Lung microvascular endothelial cell (primary cell): ENCODE results near the gene HMCN2. TPM values are rescaled to one million over a fixed set of nuclear protein-coding genes. Genes with fewer than 3 reads are reported as not detected.
A peak's percentile ranks its signal among the peaks of the same experiment; 100 is the strongest.

Source experiments
- DNase-seq, 2 donors: peaks; one replicate each; pipeline versions ENCODE4 v3.0.0 to v3.0.0-alpha.2; 2010; ENCODE audit warnings: low read depth in 2 of 2
- total RNA-seq: library from RNA; depleted of rRNA; stranded (reverse); fragments of >200 nt; gene quantifications from 2 replicates; pipeline ENCODE4 v1.2.1, GENCODE V29; 2014

HMCN2 gene
- total RNA-seq, 1 donor from 2014 or later: under 0.01 TPM

GRCh38 chr9:130410443-130410842, 144.9 kb downstream of the HMCN2 start:
- DNase-seq: no peak

DNA sequence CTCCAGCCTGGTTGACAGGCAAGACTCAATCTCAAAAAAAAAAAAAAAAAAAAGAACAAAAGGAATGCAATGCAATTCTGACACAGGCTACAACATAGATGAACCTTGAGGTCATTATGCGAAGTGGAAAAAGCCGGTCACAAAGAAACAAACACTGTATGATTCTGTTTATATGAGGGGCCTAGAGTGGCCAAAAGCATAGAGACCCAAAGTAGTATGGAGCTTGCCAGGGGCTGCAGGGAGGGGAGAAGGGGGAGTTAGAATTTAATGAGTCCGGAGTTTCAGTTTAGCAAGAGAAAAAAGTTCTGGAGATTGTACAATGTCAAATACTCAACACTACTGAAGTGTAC, 146.0 kb downstream of the HMCN2 start:
- DNase-seq: peak; percentile 11 to 74

GRCh38 chr9:130414081-130414731, 148.6 kb downstream of the HMCN2 start:
- DNase-seq: no peak

DNA sequence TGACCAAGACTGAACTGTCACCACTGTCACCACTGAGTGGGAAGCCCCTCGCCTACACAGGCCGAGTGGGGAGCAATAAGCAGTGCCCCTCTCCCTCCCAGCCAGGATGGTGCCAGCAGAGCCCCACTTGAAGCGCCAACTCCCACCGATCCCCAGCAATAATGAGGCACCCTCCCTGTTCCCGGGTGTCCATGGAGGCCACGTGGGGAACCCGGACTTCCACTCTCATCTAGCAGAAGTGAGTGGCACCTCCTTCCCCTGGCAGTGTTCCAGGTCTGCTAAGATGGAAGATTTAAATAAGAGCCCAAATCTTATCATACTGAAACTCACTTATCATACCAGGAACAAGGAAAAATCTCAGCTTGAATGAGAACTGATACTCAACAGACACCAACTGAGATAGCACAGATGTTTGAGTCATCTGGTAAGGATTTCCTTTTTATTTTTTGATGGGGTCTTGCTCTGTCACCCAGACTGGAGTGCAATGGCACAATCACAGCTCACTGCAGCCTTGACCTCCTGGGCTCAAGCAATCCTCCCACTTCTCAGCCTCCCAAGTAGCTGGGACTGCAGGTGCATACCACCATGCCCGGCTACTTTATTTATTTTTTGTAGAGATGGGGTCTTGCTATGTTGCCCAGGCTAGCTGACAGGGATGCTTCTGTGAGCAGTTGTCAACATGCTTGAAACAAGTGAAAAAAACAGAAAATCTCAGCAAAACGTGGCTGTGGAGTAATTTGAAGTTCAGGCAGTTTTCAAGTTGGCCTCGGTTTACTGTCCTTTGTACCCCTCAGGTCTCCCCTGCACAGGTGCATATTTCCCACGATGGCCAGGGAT, 149.6 kb downstream of the HMCN2 start:
- DNase-seq: no peak

DNA sequence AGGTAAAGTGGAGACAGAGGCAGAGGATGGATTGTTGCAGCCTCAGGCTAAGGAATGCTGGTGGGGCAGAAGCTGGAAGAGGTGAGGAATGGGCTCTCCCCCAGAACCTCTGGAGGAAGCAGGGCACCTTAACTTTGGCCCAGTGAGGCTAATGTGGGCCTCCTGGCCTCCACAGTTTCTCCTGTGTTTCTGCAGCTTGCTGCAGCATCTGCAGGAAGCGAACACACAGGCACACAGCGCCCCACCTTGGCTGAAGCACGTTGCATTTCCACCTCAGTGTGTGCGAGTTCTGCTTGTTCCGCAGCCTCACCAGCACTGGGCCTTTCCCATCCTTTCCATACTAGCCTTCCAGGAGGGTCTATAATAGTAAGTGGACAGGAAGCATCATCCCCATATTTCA, 152.0 kb downstream of the HMCN2 start:
- no peak for DNase-seq

DNA sequence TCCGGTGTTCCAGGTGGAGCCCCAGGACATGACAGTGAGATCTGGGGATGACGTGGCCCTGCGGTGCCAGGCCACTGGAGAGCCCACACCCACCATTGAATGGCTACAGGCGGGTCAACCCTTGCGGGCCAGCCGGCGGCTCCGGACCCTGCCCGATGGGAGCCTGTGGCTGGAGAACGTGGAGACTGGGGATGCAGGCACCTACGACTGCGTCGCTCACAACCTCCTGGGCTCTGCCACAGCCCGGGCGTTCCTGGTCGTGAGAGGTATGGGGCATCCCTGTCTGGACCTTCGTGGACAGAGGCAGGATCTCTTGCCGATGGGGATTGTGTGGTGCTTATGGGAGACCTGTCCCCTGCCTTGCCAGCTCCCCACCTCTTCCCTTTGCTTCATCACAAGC, 153.2 kb downstream of the HMCN2 start:
- no peak for DNase-seq

DNA sequence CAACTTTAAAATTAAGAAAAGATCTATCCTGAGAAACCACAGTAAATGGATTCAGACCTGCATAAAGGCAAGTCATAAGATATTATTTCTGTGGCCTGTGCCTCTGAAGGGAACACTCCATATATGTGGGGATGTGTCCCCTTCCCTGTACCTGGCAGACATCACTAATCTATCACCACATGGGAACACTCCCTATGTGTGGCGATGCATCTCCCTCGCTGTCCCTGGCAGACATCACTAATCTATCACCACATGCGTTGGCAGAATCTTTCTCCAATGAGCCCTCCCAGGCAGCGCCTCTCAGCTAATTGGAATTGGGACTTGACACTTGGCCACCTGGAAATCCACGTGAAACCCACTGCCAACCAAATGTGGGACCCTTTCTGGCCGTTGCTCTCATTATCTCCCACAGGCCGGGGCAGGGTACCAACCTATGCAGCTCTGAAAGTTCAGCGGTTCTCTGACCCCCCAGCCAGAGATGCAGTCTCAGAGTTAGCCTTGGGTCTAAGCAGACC, 154.0 kb downstream of the HMCN2 start:
- no peak for DNase-seq

GRCh38 chr9:130421154-130421801, 155.7 kb downstream of the HMCN2 start:
- DNase-seq: no peak

DNA sequence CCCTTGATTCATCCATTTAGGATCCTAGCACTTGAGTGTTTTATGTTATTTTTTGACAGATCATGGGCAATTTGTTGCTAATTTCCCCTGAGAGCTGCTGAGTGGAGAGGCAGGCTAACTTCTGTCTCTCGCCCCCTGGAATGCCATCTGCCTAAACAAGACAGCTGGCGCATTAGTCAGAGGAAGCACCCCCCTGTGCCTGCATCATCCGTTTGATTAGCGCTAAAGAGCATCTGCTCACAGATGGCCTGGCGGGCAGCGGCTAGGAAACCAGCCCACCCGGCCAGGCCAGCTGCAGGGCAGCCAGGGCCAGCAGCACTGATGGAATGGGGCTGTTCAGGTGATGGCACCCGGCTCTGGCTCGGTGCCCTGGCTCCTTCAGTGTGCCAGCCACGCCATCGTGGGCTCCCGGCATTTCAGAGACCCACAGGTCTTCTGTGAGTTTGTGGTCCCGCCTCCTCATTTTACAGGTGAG, 156.3 kb downstream of the HMCN2 start:
- peak; percentile 20 to 62 for DNase-seq

- no peak for DNase-seq
Measured at GRCh38 chr9:130422546-130422945, 157.0 kb downstream of the HMCN2 start.

DNA sequence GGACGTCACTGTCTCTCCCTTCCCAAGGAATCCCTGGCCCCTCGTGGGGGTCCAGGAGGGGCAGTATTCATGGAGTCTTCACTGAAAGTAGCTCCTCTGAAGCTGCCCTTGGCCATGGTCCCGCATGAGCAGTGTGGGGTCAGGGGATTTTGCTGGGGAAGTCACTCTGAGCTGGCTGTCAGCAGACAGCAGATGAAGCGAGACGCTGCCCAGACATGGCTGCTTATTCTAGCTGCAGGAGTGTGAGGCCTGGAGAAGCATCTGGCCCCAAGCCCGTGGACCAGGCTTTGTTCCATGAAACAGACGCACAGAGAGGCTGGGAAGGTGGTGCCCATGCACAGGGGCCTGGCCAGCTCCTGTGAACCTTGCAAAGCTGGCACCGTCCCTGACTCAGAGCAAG, 157.7 kb downstream of the HMCN2 start:
- no peak for DNase-seq

DNA sequence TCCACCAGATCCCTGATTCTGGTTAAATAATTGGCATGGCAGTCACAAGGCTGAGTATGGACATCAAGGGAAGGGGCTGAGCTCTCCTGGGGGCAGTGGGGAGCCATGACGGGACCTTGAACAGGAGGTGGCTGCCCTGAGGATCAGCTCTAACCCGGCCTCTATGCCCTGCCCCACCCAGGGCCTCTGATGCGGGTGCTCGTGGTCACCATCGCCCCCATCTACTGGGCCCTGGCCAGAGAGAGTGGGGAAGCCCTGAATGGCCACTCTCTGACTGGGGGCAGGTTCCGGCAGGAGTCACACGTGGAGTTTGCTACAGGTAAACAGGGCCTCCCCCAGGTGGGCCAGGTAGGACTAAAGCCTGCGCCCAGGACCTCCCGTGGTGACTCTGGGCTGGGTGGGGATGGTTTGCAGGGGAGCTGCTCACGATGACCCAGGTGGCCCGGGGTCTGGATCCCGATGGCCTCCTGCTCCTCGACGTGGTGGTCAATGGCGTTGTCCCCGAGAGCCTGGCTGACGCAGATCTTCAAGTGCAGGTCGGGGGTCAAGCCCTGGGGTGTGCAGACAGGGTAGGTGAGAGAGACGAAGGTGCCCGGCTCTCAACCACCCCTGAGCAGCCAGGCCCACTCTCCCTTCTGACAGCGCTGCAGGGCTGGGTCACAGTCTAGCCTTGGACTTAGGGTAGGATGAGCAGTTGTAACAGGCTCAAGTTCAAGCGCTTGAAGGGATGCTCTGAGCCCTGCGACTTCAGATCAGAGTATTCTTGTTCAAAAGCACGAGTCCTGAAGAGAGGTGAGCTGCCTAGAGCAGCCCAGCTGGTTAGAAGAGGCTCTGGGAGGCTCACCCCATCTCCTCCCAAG, 159.3 kb downstream of the HMCN2 start:
- no peak for DNase-seq

GRCh38 chr9:130425741-130426466, 160.3 kb downstream of the HMCN2 start:
- DNase-seq: no peak

DNA sequence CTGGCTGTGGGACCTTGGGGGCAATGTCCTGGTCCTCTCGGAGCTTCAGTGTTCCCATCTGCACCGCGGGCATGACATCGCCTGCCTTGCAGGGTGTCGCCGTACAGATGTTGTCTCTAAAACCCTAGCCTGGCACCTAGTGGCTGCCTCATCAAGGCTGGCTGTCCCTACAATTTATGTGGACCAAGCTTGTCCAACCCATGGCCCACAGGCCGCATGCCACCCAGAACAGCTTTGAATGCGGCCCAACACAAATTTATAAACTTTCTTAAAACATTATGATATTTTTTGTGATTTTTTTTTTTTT, 160.9 kb downstream of the HMCN2 start:
- no peak for DNase-seq

DNA sequence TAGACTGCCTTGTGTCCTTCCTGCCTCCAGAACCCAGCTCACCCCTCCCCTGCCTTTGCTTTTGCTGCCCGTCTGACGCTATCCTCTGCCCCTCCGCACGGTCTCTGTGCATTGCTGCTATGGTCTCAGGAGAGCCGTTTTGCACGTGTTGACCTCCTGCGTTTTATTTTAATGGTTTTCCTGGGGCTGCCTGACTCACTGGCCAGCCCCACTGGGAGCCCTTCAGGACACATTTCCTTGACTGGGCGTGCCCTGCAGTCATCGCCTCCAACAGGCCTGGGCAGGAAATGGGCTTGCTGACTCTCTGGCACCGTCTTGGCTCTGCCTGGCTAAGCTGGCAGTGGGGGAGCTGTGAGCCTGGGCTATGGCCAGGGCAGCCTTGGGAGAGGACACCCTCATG, 161.3 kb downstream of the HMCN2 start:
- DNase-seq: peak; percentile 27 to 88

GRCh38 chr9:130427326-130427725, 161.8 kb downstream of the HMCN2 start:
- no peak for DNase-seq

DNA sequence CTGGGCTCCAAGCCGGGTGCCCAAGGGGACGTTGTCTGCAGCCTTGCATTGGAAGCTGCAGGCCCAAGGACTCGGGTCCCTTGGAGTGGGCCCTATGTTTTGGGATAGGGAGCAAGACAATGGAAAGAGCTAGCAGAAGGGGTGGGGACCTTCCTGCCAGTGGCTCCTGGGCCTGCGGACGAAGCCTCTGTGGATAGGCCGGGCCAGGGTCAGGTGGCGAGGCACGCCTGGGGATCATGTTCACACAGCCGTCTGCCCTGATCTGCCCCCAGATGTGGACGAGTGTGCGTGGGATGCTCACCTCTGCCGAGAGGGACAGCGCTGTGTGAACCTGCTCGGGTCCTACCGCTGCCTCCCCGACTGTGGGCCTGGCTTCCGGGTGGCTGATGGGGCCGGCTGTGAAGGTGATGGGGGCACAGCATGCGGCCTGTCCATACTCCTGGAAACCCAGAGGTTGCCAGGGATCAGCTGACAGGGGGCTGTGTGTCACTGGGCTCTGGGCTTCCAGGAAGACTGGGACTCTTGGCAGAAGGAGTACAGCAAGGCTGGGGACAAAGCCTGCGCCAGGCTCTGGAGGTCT, 162.6 kb downstream of the HMCN2 start:
- no peak for DNase-seq

DNA sequence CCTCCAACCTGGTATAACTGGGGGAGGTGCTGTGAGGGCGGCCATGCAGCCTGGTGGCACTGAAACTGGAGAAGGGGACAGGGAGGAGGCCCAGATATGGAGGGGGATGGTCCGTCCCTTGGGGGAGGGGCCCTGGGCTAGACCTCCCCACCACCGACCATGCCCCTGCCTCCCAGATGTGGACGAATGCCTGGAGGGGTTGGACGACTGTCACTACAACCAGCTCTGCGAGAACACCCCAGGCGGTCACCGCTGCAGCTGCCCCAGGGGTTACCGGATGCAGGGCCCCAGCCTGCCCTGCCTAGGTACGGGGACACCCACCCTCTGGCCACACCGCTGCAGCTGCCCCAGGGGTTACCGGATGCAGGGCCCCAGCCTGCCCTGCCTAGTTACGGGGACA, 163.8 kb downstream of the HMCN2 start:
- no peak for DNase-seq

GRCh38 chr9:130429831-130430230, 164.3 kb downstream of the HMCN2 start:
- no peak for DNase-seq

DNA sequence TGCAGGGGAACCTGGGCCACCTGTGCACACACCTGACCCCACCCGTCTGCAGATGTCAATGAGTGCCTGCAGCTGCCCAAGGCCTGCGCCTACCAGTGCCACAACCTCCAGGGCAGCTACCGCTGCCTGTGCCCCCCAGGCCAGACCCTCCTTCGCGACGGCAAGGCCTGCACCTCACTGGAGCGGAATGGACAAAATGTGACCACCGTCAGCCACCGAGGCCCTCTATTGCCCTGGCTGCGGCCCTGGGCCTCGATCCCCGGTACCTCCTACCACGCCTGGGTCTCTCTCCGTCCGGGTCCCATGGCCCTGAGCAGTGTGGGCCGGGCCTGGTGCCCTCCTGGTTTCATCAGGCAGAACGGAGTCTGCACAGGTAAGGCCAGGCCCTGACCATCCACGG, 164.7 kb downstream of the HMCN2 start:
- no peak for DNase-seq
